GM12878 (cell line): Measurements from ENCODE around the gene THAP7. TPM values are rescaled to one million over a fixed set of nuclear protein-coding genes. Genes with fewer than 3 reads are reported as not detected.

Experiments
- ATAC-seq: fragments of 200-7000 bp; cut with Tn5 transposase; 3 replicates; pipeline ENCODE4 v1.9.1; 2020; ENCODE audit warnings: mild to moderate bottlenecking, moderate library complexity
- BruUV-seq: library from RNA; stranded (reverse); fragments of 400-500 nt; replicated peaks from 2 replicates; lab custom pipeline; 2021; lab: Mats Ljungman, UMichigan
- CTCF ChIA-PET: fragments of 300-600 bp; sonication (Branson Sonifier 250); formaldehyde crosslinking; extraction: SDS; loops from one replicate; lab custom pipeline; 2021; ENCODE audit warnings: inconsistent platforms; lab: Yijun Ruan, JAX
- POLR2A ChIA-PET: fragments of 350-600 bp; formaldehyde crosslinking; extraction: SDS; loops from one replicate; lab custom pipeline; 2021; ENCODE audit warnings: inconsistent platforms; lab: Charles Lee
- RAD21 ChIA-PET: fragments of 300-600 bp; sonication (Branson Sonifier 250); formaldehyde crosslinking; loops from one replicate; lab custom pipeline; 2023; ENCODE audit warnings: antibody characterized with exemption; ENCODE audit not compliant: unreplicated experiment; lab: Charles Lee
- SMC1A ChIA-PET: fragments of 300-600 bp; sonication (Branson Sonifier 250); formaldehyde crosslinking; loops from one replicate; lab custom pipeline; 2023; ENCODE audit not compliant: unreplicated experiment, uncharacterized antibody; lab: Charles Lee
- DNase-seq: peaks from one replicate; pipeline ENCODE4 v3.0.0-alpha.2; 2011; ENCODE audit warnings: low read depth, low spot score
- FAIRE-seq: peaks from 3 replicates; lab custom pipeline; 2011; peaks lifted over from hg19 to GRCh38; lab: Jason Lieb, UNC
- H2AFZ ChIP-seq: 2 replicates; pipeline ENCODE4 v1.6.0; 2011; ENCODE audit warnings: low read depth, low read length, control low read depth; ENCODE audit not compliant: control insufficient read depth
- H3K27ac ChIP-seq: 2 replicates; pipeline ENCODE4 v1.5.1; 2011; ENCODE audit warnings: control low read depth; ENCODE audit not compliant: control insufficient read depth, insufficient read depth
- H3K27me3 ChIP-seq, 2 experiments: replicated peaks in 1 of 2; 2 replicates each; pipeline versions ENCODE4 v1.6.0 to v1.6.1; 2011; ENCODE audit warnings: low read length in 1 of 2; ENCODE audit not compliant: control insufficient read depth in 2 of 2, insufficient read depth in 2 of 2
- H3K36me3 ChIP-seq, 2 experiments: 2 replicates each; pipeline ENCODE4 v1.5.1; 2011; ENCODE audit warnings: low read length in 1 of 2; ENCODE audit not compliant: control insufficient read depth in 2 of 2, insufficient read depth in 2 of 2
- H3K4me1 ChIP-seq: 2 replicates; pipeline ENCODE4 v1.6.1; 2011; ENCODE audit warnings: mild to moderate bottlenecking, low read length, moderate library complexity, mixed read lengths; ENCODE audit not compliant: control insufficient read depth, insufficient read depth
- H3K4me2 ChIP-seq: 2 replicates; pipeline ENCODE4 v1.6.0; 2011; ENCODE audit warnings: control low read depth; ENCODE audit not compliant: control insufficient read depth, insufficient read depth
- H3K4me3 ChIP-seq: fragments of 200-600 bp; sonication (generic); 2 replicates; pipeline ENCODE4 v1.5.1; 2016
- H3K79me2 ChIP-seq: 2 replicates; pipeline ENCODE4 v1.6.0; 2011; ENCODE audit warnings: low read length; ENCODE audit not compliant: control insufficient read depth, insufficient read depth
- H3K9ac ChIP-seq: 2 replicates; pipeline ENCODE4 v1.8.0; 2011; ENCODE audit warnings: low read length, control low read depth, mixed read lengths; ENCODE audit not compliant: control insufficient read depth, insufficient read depth
- H3K9me3 ChIP-seq: replicated peaks from 3 replicates; pipeline ENCODE4 v1.5.1; 2011; ENCODE audit warnings: mild to moderate bottlenecking, low read length; ENCODE audit not compliant: control insufficient read depth, insufficient read depth
- H4K20me1 ChIP-seq: 2 replicates; pipeline ENCODE4 v1.6.0; 2011; ENCODE audit not compliant: control insufficient read depth, insufficient read depth
- MAX ChIP-seq: IDR thresholded peaks from 2 replicates; pipeline ENCODE4 v1.6.1; 2012; ENCODE audit warnings: low read depth, low read length, improper control_type of control experiment
- SMAD1 ChIP-seq: fragments of 450-650 bp; IDR thresholded peaks from 2 replicates; pipeline ENCODE4 v1.6.1; 2018; ENCODE audit warnings: mild to moderate bottlenecking, low read depth; ENCODE audit not compliant: partially characterized antibody
- SRF ChIP-seq, 2 experiments: IDR thresholded peaks; 2 replicates each; pipeline ENCODE4 v1.6.1; 2011; ENCODE audit warnings: low read depth in 2 of 2, low read length in 2 of 2, mild to moderate bottlenecking in 1 of 2, moderate library complexity in 1 of 2
- ZNF384 ChIP-seq: IDR thresholded peaks from 2 replicates; pipeline ENCODE4 v1.6.1; 2012; ENCODE audit warnings: low read depth, mild to moderate bottlenecking, low read length, improper control_type of control experiment, borderline replicate concordance
- WGBS: methylation state at CpG from one replicate; pipeline ENCODE4 v1.1.6; 2016; ENCODE audit warnings: low lambda C conversion rate; ENCODE audit not compliant: insufficient replicate concordance, insufficient coverage; ENCODE audit errors: missing lambda C conversion rate; 5-methylcytosine and 5-hydroxymethylcytosine counted together
- in situ Hi-C: fragments of 300-500 bp; cut with MboI; formaldehyde crosslinking; loops from 9 replicates; pipeline ENCODE4 v1.14.3; 2018; ENCODE audit warnings: mixed read lengths
- intact Hi-C: fragments of 100-400 bp; cut with micrococcal nuclease; formaldehyde crosslinking; loops from one replicate; pipeline ENCODE4 v1.14.2; 2022; ENCODE audit not compliant: unreplicated experiment
- polyA plus RNA-seq, 11 experiments: library from polyadenylated mRNA; depleted of rRNA in 4 of 11; unstranded in 6 of 11; stranded (reverse) in 5 of 11; fragments of >200 nt; fragmentation: Nextera tagmentation in 4 of 11; fragmentation: Illumina TruSeq in 1 of 11; extraction: Ambion mirVana in 4 of 11; extraction: Trizol in 1 of 11; gene quantifications; 1 replicate in 1 of 11; 2 replicates in 10 of 11; pipeline versions ENCODE4 v1.2.1 to v1.2.3, GENCODE V29; 2011 to 2016; ENCODE audit warnings: inconsistent platforms in 2 of 11, missing spikeins in 2 of 11, low read depth in 1 of 11
- total RNA-seq, 4 experiments: library from RNA; depleted of rRNA in 3 of 4; stranded (reverse); fragments of >200 nt in 3 of 4; fragmentation: Illumina TruSeq in 1 of 4; extraction: Trizol in 1 of 4; gene quantifications; 2 replicates each; pipeline versions ENCODE4 v1.2.1 to v1.2.3, GENCODE V29; 2013 to 2021

The THAP7 gene
- total and polyA plus RNA-seq, 10 of the 15 experiments (the other 5 are each of a cell fraction or from before 2014, with no cell fraction given), result 0.66 to 58.3 (median 26.3) TPM

- POLR2A ChIA-PET, result interaction anchor here (0.6 kb wide), 1 partner anchor 12 kb away, joined by 4 read pairs; no protein-coding TSS in a partner anchor
Observed at GRCh38 chr22:20993304-20994127, 8.4 kb downstream of the THAP7 start.

DNA sequence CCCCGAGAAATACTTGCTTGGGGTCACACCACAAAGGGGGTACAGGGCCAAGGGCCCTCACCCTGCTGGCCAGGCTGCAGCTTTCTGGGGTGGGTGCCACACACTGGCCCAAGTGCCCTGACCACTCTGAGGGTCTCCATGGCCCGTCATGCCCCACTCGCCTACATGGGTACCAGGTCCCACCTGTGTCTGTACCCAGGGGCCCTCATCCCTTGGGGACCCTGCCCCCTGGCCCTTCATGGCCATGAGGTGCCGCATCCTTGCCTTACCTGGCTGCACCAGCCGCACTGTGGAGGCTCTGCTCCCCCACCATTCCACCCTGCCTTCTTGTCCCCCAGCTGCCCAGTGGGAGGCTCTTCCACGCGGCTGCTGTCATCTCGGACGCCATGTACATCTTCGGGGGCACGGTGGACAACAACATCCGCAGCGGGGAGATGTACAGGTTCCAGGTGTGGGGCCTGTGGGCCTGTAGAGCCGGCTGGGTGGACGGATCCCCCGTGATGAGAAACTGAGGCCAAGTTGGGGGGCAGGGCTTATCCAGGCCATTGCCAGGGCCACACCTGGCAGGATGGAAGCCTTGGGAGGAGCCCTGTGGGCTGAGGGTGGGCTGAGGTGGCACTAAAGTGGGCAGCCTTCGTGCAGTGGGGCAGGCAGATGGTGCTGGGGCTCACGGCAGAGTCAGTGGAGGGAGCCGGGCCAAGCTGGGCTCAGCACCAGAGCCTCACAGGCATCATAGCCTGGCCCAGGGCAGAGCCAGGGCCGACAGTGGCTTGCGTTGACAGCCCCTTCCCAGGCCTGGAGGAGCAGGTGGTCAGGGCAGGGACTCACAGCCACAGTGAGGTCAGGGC is 9.2 kb downstream of the THAP7 start:
- peaks cover 2 to 3% of the 10 kb centered on the region in 2 experiments; a peak in 2 of 4 replicates for H3K36me3 ChIP-seq
- no peak for ATAC-seq
- no peak for FAIRE-seq
- no peak overlapping the region for H3K9ac ChIP-seq
- intact Hi-C loops (no loop called here), in situ Hi-C loops (no loop called here)
- H3K9me3 ChIP-seq, result no peaks in the 10 kb centered on the region
- RAD21 ChIA-PET, result no interaction called here
- no TSS peak for BruUV-seq
- H3K27ac ChIP-seq, result no peak overlapping the region
- no peak overlapping the region for H3K4me3 ChIP-seq
- H3K4me1 ChIP-seq, result no peaks in the 10 kb centered on the region
- no peaks in the 10 kb centered on the region for H3K27me3 ChIP-seq
- no peak overlapping the region for H3K4me2 ChIP-seq
- 87% methylated on average over 21 of the region's 21 CpGs for WGBS
- H2AFZ ChIP-seq, result no peak overlapping the region
- no peaks in the 10 kb centered on the region for H4K20me1 ChIP-seq
- CTCF ChIA-PET, result no interaction called here
- POLR2A ChIA-PET, result interaction anchor here (0.6 to 1.7 kb wide), 2 partner anchors 11 to 13 kb away, joined by 4 to 5 read pairs; partner anchors contain the start of gene LZTR1
- TF ChIP-seq SRF (IDR thresholded peaks at IDR 0.05; ENCODE audit: low read depth in 2 of 2, low read length in 2 of 2) (no peak), MAX (no peak)
- no peak for DNase-seq
- no peaks in the 10 kb centered on the region for H3K79me2 ChIP-seq
- SMC1A ChIA-PET, result no interaction called here

More at GRCh38 chr22:20993304-20994127, 8.4 kb downstream of the THAP7 start:
- ATAC-seq (no peak), DNase-seq (no peak), FAIRE-seq (no peak)
- SMC1A ChIA-PET, result no interaction called here
- Histone ChIP-seq H3K9ac (no peak overlapping the region), H3K4me2 (no peak overlapping the region), H4K20me1 (no peaks in the 10 kb centered on the region), H3K79me2 (no peaks in the 10 kb centered on the region), H3K4me3 (no peak overlapping the region), H2AFZ (no peak overlapping the region), H3K4me1 (no peaks in the 10 kb centered on the region), H3K27ac (no peak overlapping the region), H3K36me3 (peaks cover 2 to 3% of the 10 kb centered on the region in 2 experiments; a peak in 2 of 4 replicates), H3K9me3 (no peaks in the 10 kb centered on the region), H3K27me3 (no peaks in the 10 kb centered on the region)
- intact Hi-C loops (no loop called here), in situ Hi-C loops (no loop called here)
- WGBS, result 95% methylated on average over 29 of the region's 29 CpGs
- CTCF ChIA-PET, result no interaction called here
- RAD21 ChIA-PET, result no interaction called here
- TF ChIP-seq SMAD1 (no peak), ZNF384 (no peak)
- BruUV-seq, result no TSS peak
